Mesothelial cell of epicardium (in vitro differentiated cells): ENCODE measurements around the gene TRMT10B. TPM values are rescaled to one million over a fixed set of nuclear protein-coding genes. Genes with fewer than 3 reads are reported as not detected.
A peak's percentile ranks its signal among the peaks of the same experiment; 100 is the strongest.
"Not testable (repeated sequence)": the region's sequence is repeated elsewhere in the genome, so short reads cannot be mapped to it uniquely, and the experiment has no call there.

Experiments
- DNase-seq, 2 experiments: peaks; one replicate each; pipeline ENCODE4 v3.0.0; 2021; ENCODE audit warnings: low spot score in 2 of 2; ENCODE audit not compliant: unreplicated experiment in 2 of 2
- H3K27ac Mint-ChIP-seq: 2 replicates; pipeline ENCODE4 v1.8.0; 2021; ENCODE audit warnings: mixed read lengths
- H3K27me3 Mint-ChIP-seq: 2 replicates; pipeline ENCODE4 v1.8.0; 2021; ENCODE audit warnings: low read depth, mixed read lengths
- H3K36me3 Mint-ChIP-seq: 2 replicates; pipeline ENCODE4 v1.8.0; 2021; ENCODE audit warnings: mixed read lengths
- H3K4me1 Mint-ChIP-seq: 2 replicates; pipeline ENCODE4 v1.8.0; 2021; ENCODE audit warnings: mixed read lengths
- H3K4me3 Mint-ChIP-seq: 2 replicates; pipeline ENCODE4 v1.8.0; 2021; ENCODE audit warnings: mild to moderate bottlenecking, moderate library complexity, mixed read lengths
- H3K9me3 Mint-ChIP-seq: 2 replicates; pipeline ENCODE4 v1.8.0; 2021; ENCODE audit warnings: mixed read lengths
- total RNA-seq: library from RNA; stranded (reverse); gene quantifications from 3 replicates; pipeline ENCODE4 v1.2.1, GENCODE V29; 2021
- TF ChIP-seq, protein P1 (sequence below): fragments of 200-600 bp; sonication (generic); IDR thresholded peaks from one replicate; pipeline ENCODE4 v1.5.0; 2021; ENCODE audit warnings: antibody characterized with exemption; ENCODE audit not compliant: unreplicated experiment

The TRMT10B gene
- total RNA-seq, 1 donor from 2014 or later = 11.0 TPM

GRCh38 chr9:37801287-37801850, 47.8 kb downstream of the TRMT10B start:
- Mint-ChIP-seq H3K9me3 (peaks cover 4% of the 10 kb centered on the region), H3K27me3 (no peaks in the 10 kb centered on the region), H3K36me3 (peaks cover 6% of the 10 kb centered on the region), H3K27ac (peak overlapping the region; percentile 84), H3K4me1 (peaks cover 28% of the 10 kb centered on the region), H3K4me3 (peak overlapping the region; percentile 95)
- peak in 1 of 2 experiments; percentile 22 for DNase-seq
- TF ChIP-seq, protein P1, sequence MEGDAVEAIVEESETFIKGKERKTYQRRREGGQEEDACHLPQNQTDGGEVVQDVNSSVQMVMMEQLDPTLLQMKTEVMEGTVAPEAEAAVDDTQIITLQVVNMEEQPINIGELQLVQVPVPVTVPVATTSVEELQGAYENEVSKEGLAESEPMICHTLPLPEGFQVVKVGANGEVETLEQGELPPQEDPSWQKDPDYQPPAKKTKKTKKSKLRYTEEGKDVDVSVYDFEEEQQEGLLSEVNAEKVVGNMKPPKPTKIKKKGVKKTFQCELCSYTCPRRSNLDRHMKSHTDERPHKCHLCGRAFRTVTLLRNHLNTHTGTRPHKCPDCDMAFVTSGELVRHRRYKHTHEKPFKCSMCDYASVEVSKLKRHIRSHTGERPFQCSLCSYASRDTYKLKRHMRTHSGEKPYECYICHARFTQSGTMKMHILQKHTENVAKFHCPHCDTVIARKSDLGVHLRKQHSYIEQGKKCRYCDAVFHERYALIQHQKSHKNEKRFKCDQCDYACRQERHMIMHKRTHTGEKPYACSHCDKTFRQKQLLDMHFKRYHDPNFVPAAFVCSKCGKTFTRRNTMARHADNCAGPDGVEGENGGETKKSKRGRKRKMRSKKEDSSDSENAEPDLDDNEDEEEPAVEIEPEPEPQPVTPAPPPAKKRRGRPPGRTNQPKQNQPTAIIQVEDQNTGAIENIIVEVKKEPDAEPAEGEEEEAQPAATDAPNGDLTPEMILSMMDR = no peak

DNA sequence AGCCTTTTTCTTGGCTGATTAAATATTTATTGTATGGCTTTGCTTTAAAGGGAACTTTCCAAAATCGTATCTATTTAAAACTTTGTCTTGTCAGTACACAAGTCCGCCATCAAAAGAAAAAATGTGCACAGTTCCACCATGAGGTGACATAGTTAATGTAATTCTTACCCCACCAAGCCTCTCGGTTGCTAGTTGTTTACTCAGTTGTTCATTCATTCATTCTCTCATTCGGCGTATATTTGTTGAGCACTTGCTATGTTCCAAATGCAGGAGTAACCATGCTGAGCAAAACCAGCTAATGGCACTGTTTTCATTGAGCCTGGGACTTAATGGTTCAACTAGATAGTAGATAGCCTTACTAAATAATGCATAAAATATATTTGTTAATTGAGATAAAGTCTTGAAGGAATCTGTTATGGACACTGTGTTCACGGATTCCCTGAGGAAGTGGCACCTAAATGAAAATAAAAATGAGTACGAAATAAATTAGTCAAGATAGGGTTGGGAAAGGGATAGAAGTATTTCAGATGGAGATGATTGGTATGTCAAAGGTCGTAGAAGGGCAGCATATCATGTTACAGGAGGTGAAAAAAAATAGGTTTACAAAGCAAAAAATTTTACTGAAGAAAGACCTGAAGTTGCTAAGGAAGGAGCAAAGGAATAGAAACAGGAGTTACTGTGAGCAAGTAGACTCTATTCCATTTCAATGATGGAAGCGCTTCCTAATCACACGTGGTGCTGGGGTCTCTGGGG, 48.5 kb downstream of the TRMT10B start:
- DNase-seq = no peak
- TF ChIP-seq, protein P1 = no peak
- Mint-ChIP-seq H3K36me3 (peaks cover 6% of the 10 kb centered on the region), H3K27me3 (no peaks in the 10 kb centered on the region), H3K4me1 (peaks cover 28% of the 10 kb centered on the region), H3K9me3 (peaks cover 4% of the 10 kb centered on the region), H3K27ac (peak overlapping the region; percentile 84), H3K4me3 (peak overlapping the region; percentile 95)

GRCh38 chr9:37806271-37806670, 52.7 kb downstream of the TRMT10B start:
- Mint-ChIP-seq H3K4me3 (no peak overlapping the region), H3K4me1 (peaks cover 18% of the 10 kb centered on the region), H3K27ac (no peak overlapping the region), H3K36me3 (peaks cover 16% of the 10 kb centered on the region), H3K27me3 (no peaks in the 10 kb centered on the region), H3K9me3 (peaks cover 10% of the 10 kb centered on the region)
- DNase-seq = no peak
- TF ChIP-seq, protein P1 = no peak

- peaks cover 22% of the 10 kb centered on the region for H3K36me3 Mint-ChIP-seq
- H3K27ac Mint-ChIP-seq, H3K9me3 Mint-ChIP-seq, H3K4me1 Mint-ChIP-seq, H3K4me3 Mint-ChIP-seq, H3K27me3 Mint-ChIP-seq, DNase-seq: not testable (repeated sequence)
Measured at GRCh38 chr9:37809676-37810075, 56.1 kb downstream of the TRMT10B start.

DNA sequence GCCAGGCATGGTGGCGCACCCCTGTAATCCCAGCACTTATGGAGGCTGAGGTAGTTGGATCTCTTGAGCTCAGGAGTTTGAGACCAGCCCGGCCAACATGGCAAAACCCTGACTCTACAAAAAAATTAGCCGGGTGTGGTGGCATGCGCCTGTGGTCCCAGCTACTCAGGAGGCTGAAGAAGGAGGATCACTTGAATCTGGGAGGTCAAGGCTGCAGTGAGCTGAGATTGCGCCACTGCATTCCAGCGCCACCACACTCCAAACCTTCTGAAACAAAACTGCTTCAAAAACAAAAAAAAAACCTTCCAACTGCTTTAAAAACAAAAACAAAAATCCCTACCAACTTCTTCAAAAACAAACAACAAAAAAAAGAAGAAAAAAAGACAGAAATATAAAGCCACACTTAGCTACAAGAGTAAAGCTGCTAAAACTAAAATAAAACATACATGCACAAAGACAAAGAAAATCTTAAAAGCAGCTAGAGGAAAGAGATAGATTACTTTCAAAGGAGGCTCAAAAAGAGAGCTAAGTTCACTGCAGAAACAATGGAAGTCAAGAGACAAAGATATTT, 58.4 kb downstream of the TRMT10B start:
- no peak for DNase-seq
- Mint-ChIP-seq H3K9me3 (peaks cover 10% of the 10 kb centered on the region), H3K4me1 (no peaks in the 10 kb centered on the region), H3K27ac (no peak overlapping the region), H3K4me3 (no peak overlapping the region), H3K27me3 (no peaks in the 10 kb centered on the region), H3K36me3 (peaks cover 22% of the 10 kb centered on the region)
- TF ChIP-seq, protein P1 = no peak

- Mint-ChIP-seq H3K4me3 (no peak overlapping the region), H3K27me3 (no peaks in the 10 kb centered on the region), H3K27ac (no peak overlapping the region), H3K9me3 (peaks cover 10% of the 10 kb centered on the region), H3K36me3 (peaks cover 22% of the 10 kb centered on the region), H3K4me1 (no peaks in the 10 kb centered on the region)
- TF ChIP-seq, protein P1 = no peak
- no peak for DNase-seq
Measured at GRCh38 chr9:37812773-37813379, 59.3 kb downstream of the TRMT10B start.
